ENCODE data around the gene EREG.

Gene EREG

DNA sequence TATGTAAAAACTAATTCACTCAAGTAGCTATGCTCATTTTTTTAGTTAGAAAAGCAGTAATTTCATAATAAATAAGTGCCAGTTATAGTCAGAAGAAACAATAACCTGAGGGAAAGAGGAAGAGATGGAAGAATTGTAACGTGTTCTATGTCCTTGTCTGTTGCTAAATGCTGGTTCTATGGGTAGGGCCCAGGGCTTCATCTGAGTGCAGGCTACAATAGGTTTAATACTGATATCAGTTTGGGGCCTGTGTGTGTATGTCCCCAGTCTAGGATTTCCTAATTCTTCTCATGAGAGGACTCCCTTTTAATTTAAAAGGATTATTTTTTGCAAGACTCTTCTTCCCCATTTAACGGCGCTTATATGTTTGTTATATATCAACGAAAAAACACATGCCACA lies 3.3 kb upstream of the EREG start:
- TF ChIP-seq ARNTL (CRISPR knock-in tag; IDR thresholded peaks at IDR 0.05; ENCODE audit: borderline replicate concordance, low read depth), result no peak
- TF ChIP-seq ZFP30 (CRISPR knock-in tag; IDR thresholded peaks at IDR 0.05), result no peak
- TF ChIP-seq TCF4 (CRISPR knock-in tag; IDR thresholded peaks at IDR 0.05; ENCODE audit: borderline replicate concordance), result no peak
- TF ChIP-seq PPARA (CRISPR knock-in tag; IDR thresholded peaks at IDR 0.05; ENCODE audit: borderline replicate concordance), result no peak
- TF ChIP-seq ZNF8 (CRISPR knock-in tag; IDR thresholded peaks at IDR 0.05), result no peak
- no peak for TF ChIP-seq BACH2 (CRISPR knock-in tag; IDR thresholded peaks at IDR 0.05; ENCODE audit: borderline replicate concordance)
- TF ChIP-seq, protein P1, sequence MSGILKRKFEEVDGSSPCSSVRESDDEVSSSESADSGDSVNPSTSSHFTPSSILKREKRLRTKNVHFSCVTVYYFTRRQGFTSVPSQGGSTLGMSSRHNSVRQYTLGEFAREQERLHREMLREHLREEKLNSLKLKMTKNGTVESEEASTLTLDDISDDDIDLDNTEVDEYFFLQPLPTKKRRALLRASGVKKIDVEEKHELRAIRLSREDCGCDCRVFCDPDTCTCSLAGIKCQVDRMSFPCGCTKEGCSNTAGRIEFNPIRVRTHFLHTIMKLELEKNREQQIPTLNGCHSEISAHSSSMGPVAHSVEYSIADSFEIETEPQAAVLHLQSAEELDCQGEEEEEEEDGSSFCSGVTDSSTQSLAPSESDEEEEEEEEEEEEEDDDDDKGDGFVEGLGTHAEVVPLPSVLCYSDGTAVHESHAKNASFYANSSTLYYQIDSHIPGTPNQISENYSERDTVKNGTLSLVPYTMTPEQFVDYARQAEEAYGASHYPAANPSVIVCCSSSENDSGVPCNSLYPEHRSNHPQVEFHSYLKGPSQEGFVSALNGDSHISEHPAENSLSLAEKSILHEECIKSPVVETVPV (CRISPR knock-in tag; IDR thresholded peaks at IDR 0.05), result no peak
- no peak for TF ChIP-seq OSR1 (CRISPR knock-in tag; IDR thresholded peaks at IDR 0.05)
- no peak for TF ChIP-seq ZC3H10 (CRISPR knock-in tag; IDR thresholded peaks at IDR 0.05)
- no peak for TF ChIP-seq RARB (CRISPR knock-in tag; IDR thresholded peaks at IDR 0.05)
- TF ChIP-seq, protein P2, sequence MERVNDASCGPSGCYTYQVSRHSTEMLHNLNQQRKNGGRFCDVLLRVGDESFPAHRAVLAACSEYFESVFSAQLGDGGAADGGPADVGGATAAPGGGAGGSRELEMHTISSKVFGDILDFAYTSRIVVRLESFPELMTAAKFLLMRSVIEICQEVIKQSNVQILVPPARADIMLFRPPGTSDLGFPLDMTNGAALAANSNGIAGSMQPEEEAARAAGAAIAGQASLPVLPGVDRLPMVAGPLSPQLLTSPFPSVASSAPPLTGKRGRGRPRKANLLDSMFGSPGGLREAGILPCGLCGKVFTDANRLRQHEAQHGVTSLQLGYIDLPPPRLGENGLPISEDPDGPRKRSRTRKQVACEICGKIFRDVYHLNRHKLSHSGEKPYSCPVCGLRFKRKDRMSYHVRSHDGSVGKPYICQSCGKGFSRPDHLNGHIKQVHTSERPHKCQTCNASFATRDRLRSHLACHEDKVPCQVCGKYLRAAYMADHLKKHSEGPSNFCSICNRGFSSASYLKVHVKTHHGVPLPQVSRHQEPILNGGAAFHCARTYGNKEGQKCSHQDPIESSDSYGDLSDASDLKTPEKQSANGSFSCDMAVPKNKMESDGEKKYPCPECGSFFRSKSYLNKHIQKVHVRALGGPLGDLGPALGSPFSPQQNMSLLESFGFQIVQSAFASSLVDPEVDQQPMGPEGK (CRISPR knock-in tag; IDR thresholded peaks at IDR 0.05; ENCODE audit: borderline replicate concordance), result no peak

DNA sequence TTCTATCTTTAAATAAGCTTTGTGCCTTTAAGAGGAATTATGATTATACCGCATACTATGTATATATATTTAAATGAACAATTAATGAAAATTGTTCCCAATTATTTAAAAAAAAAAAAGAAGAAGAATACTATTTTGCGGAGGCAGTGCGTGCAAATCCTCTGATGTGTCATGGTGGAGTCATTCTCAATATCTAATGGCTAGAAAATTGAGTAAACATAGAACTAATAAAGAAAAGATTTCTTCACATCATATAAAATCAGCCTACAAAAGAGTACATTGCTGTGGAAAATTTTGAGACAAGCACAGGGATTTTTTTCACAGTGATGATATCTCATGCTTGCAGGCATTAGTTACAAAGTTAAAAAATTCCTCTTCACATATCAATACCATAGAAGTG lies 2.6 kb upstream of the EREG start:
- ATAC-seq, result no peak
- no peak for TF ChIP-seq GLIS3 (CRISPR knock-in tag; IDR thresholded peaks at IDR 0.05)
- TF ChIP-seq, protein P1 (CRISPR knock-in tag; IDR thresholded peaks at IDR 0.05), result no peak
- TF ChIP-seq ZNF565 (CRISPR knock-in tag; conservative IDR thresholded peaks at IDR 0.05; ENCODE audit: low read depth), result no peak
- TF ChIP-seq ZC3H10 (CRISPR knock-in tag; IDR thresholded peaks at IDR 0.05), result no peak
- no peak for TF ChIP-seq SNAI2 (CRISPR knock-in tag; IDR thresholded peaks at IDR 0.05)
- no peak for TF ChIP-seq BACH2 (CRISPR knock-in tag; IDR thresholded peaks at IDR 0.05; ENCODE audit: borderline replicate concordance)

More for the DNA sequence above, 3.3 kb upstream of the EREG start:
- no peak for ATAC-seq

DNA sequence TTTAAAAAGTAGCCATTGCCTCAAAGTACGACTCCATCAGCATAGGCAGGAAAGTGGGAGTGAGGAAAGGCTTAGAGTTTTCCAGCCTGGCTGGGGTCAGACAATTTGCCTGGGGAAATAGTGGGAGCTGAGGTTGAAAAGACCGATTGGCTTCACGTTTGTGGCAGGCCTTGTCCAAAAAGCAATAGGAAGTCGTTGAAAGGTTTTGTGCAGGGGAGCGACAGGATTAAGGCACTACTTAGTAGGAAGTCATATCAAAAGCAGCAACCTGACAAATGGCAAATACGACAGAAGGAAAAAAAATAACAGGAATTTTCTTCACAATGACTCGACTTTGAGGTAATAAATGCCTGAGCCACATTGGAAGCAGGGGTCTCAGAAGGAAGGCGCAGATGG lies 691 bp upstream of the EREG start:
- no peak for TF ChIP-seq ZNF8 (CRISPR knock-in tag; IDR thresholded peaks at IDR 0.05)
- no peak for TF ChIP-seq ZC3H10 (CRISPR knock-in tag; IDR thresholded peaks at IDR 0.05)
- TF ChIP-seq, protein P3, sequence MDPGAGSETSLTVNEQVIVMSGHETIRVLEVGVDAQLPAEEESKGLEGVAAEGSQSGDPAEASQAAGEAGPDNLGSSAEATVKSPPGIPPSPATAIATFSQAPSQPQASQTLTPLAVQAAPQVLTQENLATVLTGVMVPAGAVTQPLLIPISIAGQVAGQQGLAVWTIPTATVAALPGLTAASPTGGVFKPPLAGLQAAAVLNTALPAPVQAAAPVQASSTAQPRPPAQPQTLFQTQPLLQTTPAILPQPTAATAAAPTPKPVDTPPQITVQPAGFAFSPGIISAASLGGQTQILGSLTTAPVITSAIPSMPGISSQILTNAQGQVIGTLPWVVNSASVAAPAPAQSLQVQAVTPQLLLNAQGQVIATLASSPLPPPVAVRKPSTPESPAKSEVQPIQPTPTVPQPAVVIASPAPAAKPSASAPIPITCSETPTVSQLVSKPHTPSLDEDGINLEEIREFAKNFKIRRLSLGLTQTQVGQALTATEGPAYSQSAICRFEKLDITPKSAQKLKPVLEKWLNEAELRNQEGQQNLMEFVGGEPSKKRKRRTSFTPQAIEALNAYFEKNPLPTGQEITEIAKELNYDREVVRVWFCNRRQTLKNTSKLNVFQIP (CRISPR knock-in tag; IDR thresholded peaks at IDR 0.05; ENCODE audit: borderline replicate concordance, low read depth), result no peak
- no peak for TF ChIP-seq ISL1 (CRISPR knock-in tag; IDR thresholded peaks at IDR 0.05)
- no peak for TF ChIP-seq CSDC2 (CRISPR knock-in tag; IDR thresholded peaks at IDR 0.05)
- TF ChIP-seq ZNF565 (CRISPR knock-in tag; conservative IDR thresholded peaks at IDR 0.05; ENCODE audit: low read depth), result no peak
- TF ChIP-seq, protein P4, sequence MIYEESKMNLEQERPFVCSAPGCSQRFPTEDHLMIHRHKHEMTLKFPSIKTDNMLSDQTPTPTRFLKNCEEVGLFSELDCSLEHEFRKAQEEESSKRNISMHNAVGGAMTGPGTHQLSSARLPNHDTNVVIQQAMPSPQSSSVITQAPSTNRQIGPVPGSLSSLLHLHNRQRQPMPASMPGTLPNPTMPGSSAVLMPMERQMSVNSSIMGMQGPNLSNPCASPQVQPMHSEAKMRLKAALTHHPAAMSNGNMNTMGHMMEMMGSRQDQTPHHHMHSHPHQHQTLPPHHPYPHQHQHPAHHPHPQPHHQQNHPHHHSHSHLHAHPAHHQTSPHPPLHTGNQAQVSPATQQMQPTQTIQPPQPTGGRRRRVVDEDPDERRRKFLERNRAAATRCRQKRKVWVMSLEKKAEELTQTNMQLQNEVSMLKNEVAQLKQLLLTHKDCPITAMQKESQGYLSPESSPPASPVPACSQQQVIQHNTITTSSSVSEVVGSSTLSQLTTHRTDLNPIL (CRISPR knock-in tag; IDR thresholded peaks at IDR 0.05; ENCODE audit: low read depth), result no peak
- TF ChIP-seq, protein P5, sequence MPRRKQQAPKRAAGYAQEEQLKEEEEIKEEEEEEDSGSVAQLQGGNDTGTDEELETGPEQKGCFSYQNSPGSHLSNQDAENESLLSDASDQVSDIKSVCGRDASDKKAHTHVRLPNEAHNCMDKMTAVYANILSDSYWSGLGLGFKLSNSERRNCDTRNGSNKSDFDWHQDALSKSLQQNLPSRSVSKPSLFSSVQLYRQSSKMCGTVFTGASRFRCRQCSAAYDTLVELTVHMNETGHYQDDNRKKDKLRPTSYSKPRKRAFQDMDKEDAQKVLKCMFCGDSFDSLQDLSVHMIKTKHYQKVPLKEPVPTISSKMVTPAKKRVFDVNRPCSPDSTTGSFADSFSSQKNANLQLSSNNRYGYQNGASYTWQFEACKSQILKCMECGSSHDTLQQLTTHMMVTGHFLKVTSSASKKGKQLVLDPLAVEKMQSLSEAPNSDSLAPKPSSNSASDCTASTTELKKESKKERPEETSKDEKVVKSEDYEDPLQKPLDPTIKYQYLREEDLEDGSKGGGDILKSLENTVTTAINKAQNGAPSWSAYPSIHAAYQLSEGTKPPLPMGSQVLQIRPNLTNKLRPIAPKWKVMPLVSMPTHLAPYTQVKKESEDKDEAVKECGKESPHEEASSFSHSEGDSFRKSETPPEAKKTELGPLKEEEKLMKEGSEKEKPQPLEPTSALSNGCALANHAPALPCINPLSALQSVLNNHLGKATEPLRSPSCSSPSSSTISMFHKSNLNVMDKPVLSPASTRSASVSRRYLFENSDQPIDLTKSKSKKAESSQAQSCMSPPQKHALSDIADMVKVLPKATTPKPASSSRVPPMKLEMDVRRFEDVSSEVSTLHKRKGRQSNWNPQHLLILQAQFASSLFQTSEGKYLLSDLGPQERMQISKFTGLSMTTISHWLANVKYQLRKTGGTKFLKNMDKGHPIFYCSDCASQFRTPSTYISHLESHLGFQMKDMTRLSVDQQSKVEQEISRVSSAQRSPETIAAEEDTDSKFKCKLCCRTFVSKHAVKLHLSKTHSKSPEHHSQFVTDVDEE (CRISPR knock-in tag; IDR thresholded peaks at IDR 0.05), result no peak
- no peak for TF ChIP-seq RARB (CRISPR knock-in tag; IDR thresholded peaks at IDR 0.05)
- no peak for TF ChIP-seq GLIS3 (CRISPR knock-in tag; IDR thresholded peaks at IDR 0.05)
- TF ChIP-seq PPARA (CRISPR knock-in tag; IDR thresholded peaks at IDR 0.05; ENCODE audit: borderline replicate concordance), result no peak
- TF ChIP-seq, protein P2 (CRISPR knock-in tag; IDR thresholded peaks at IDR 0.05; ENCODE audit: borderline replicate concordance), result no peak
- TF ChIP-seq ZFP3 (CRISPR knock-in tag; IDR thresholded peaks at IDR 0.05), result no peak
- no peak for TF ChIP-seq TOX (CRISPR knock-in tag; IDR thresholded peaks at IDR 0.05; ENCODE audit: borderline replicate concordance)
- no peak for TF ChIP-seq ESRRG (CRISPR knock-in tag; IDR thresholded peaks at IDR 0.05)
- no peak for TF ChIP-seq BACH2 (CRISPR knock-in tag; IDR thresholded peaks at IDR 0.05; ENCODE audit: borderline replicate concordance)
- no peak for TF ChIP-seq OSR1 (CRISPR knock-in tag; IDR thresholded peaks at IDR 0.05)
- TF ChIP-seq SNAI2 (CRISPR knock-in tag; IDR thresholded peaks at IDR 0.05), result no peak
- TF ChIP-seq, protein P1 (CRISPR knock-in tag; IDR thresholded peaks at IDR 0.05), result no peak
- no peak for TF ChIP-seq ZFP30 (CRISPR knock-in tag; IDR thresholded peaks at IDR 0.05)
- ATAC-seq, result no peak

Data from SK-N-SH treated with all-trans-retinoic acid at 6 μM for 48 hours (cell line).